SK-N-SH treated with all-trans-retinoic acid at 6 μM for 48 hours (cell line): ENCODE data around the gene PIEZO1.

Source experiments
- ARNTL ChIP-seq: fragments of 450-650 bp; formaldehyde crosslinking; IDR thresholded peaks from 2 replicates; pipeline ENCODE4 v1.5.0; 2020; ENCODE audit warnings: low read depth, mild to moderate bottlenecking, moderate library complexity, borderline replicate concordance
- CREB5 ChIP-seq: fragments of 250-450 bp; sonication (Bioruptor Pico); IDR thresholded peaks from 2 replicates; pipeline ENCODE4 v1.5.1; 2020; ENCODE audit warnings: low read depth, mild to moderate bottlenecking, moderate library complexity
- GLIS3 ChIP-seq: fragments of 250-450 bp; sonication (Bioruptor Pico); IDR thresholded peaks from 2 replicates; pipeline ENCODE4 v1.5.0; 2020; ENCODE audit warnings: mild to moderate bottlenecking, moderate library complexity
- PATZ1 ChIP-seq: fragments of 250-450 bp; sonication (Bioruptor Pico); IDR thresholded peaks from 2 replicates; pipeline ENCODE4 v1.8.0; 2020; ENCODE audit warnings: mild to moderate bottlenecking, moderate library complexity, borderline replicate concordance
- PPARA ChIP-seq: fragments of 250-450 bp; sonication (Bioruptor Pico); IDR thresholded peaks from 2 replicates; pipeline ENCODE4 v1.5.0; 2020; ENCODE audit warnings: mild to moderate bottlenecking, borderline replicate concordance
- RARB ChIP-seq: fragments of 250-450 bp; sonication (Bioruptor Pico); IDR thresholded peaks from 2 replicates; pipeline ENCODE4 v1.8.0; 2021; ENCODE audit warnings: mild to moderate bottlenecking, moderate library complexity
- SNAI2 ChIP-seq: fragments of 250-450 bp; sonication (Bioruptor Pico); IDR thresholded peaks from 2 replicates; pipeline ENCODE4 v1.5.0; 2020; ENCODE audit warnings: mild to moderate bottlenecking, moderate library complexity
- ZC3H10 ChIP-seq: fragments of 250-450 bp; sonication (Bioruptor Pico); IDR thresholded peaks from 2 replicates; pipeline ENCODE4 v1.5.1; 2021; ENCODE audit warnings: mild to moderate bottlenecking, moderate library complexity
- ZFP3 ChIP-seq: fragments of 250-450 bp; sonication (Bioruptor Pico); IDR thresholded peaks from 2 replicates; pipeline ENCODE4 v1.5.0; 2020; ENCODE audit warnings: mild to moderate bottlenecking, moderate library complexity
- ZFP30 ChIP-seq: fragments of 450-650 bp; formaldehyde crosslinking; IDR thresholded peaks from 2 replicates; pipeline ENCODE4 v1.5.0; 2022; ENCODE audit warnings: mild to moderate bottlenecking, moderate library complexity
- ZNF8 ChIP-seq: fragments of 450-650 bp; formaldehyde crosslinking; IDR thresholded peaks from 2 replicates; pipeline ENCODE4 v1.5.0; 2020; ENCODE audit warnings: mild to moderate bottlenecking, moderate library complexity

- TF ChIP-seq ARNTL (CRISPR knock-in tag), result no peak
- no peak for TF ChIP-seq GLIS3 (CRISPR knock-in tag)
- no peak for TF ChIP-seq ZFP30 (CRISPR knock-in tag)
- no peak for TF ChIP-seq PATZ1 (CRISPR knock-in tag)
- TF ChIP-seq PPARA (CRISPR knock-in tag), result no peak
- no peak for TF ChIP-seq ZFP3 (CRISPR knock-in tag)
- TF ChIP-seq ZNF8 (CRISPR knock-in tag), result no peak
- no peak for TF ChIP-seq SNAI2 (CRISPR knock-in tag)
- no peak for TF ChIP-seq CREB5 (CRISPR knock-in tag)
- TF ChIP-seq RARB (CRISPR knock-in tag), result no peak
- no peak for TF ChIP-seq ZC3H10 (CRISPR knock-in tag)
Observed at GRCh38 chr16:88721815-88722755, 62.9 kb downstream of the PIEZO1 start.
